Neural crest cell (in vitro differentiated cells): ENCODE results near the gene ZNF648. TPM values are rescaled to one million over a fixed set of nuclear protein-coding genes. Genes with fewer than 3 reads are reported as not detected.

ENCODE experiments used
- DNase-seq: peaks from one replicate; pipeline ENCODE4 v3.0.0; 2021; ENCODE audit warnings: low read depth, mixed read lengths, low spot score
- H3K27ac Mint-ChIP-seq: one replicate; pipeline ENCODE4 v1.8.0; 2021; ENCODE audit warnings: mild to moderate bottlenecking, mixed read lengths; ENCODE audit not compliant: unreplicated experiment
- H3K27me3 Mint-ChIP-seq: 2 replicates; pipeline ENCODE4 v1.8.0; 2021; ENCODE audit warnings: low read depth, mild to moderate bottlenecking, mixed read lengths
- H3K36me3 Mint-ChIP-seq: 2 replicates; pipeline ENCODE4 v1.8.0; 2021; ENCODE audit warnings: low read depth, mild to moderate bottlenecking, mixed read lengths
- H3K4me1 Mint-ChIP-seq: 2 replicates; pipeline ENCODE4 v1.8.0; 2021; ENCODE audit warnings: mixed read lengths
- H3K4me3 Mint-ChIP-seq: one replicate; pipeline ENCODE4 v1.8.0; 2021; ENCODE audit warnings: mild to moderate bottlenecking, mixed read lengths
- H3K9me3 Mint-ChIP-seq: 2 replicates; pipeline ENCODE4 v1.8.0; 2021; ENCODE audit warnings: mixed read lengths
- CTCF ChIP-seq: fragments of 200-600 bp; sonication (generic); conservative IDR thresholded peaks from 2 replicates; pipeline ENCODE4 v1.5.0; 2021; ENCODE audit warnings: antibody characterized with exemption, mild to moderate bottlenecking
- total RNA-seq: library from RNA; stranded (reverse); gene quantifications from 2 replicates; pipeline ENCODE4 v1.2.1, GENCODE V29; 2021

ZNF648 gene
- total RNA-seq, 1 donor from 2014 or later = 0.77 TPM

DNA sequence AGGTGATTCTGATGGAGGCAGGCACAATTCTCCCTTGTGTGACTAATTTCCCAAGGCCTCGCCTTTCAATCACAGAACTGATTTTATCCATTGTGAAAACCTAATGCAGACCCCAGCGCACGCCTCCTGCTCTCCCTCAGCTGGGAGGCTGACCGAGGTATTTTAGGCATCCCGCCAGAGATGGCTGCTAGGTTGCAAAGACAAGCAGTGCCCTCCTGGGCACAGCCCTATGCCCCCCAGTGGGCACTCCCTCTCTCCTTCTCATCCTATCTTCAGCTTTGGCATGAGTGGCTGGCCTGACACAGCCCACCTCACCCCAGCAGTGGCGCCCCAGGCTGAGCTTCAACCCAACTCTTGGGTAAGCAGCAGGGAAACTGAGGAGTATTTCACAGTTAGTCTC lies 24.2 kb upstream of the ZNF648 start:
- Mint-ChIP-seq H3K36me3 (no peaks in the 10 kb centered on the region), H3K27ac (no peak overlapping the region), H3K4me3 (no peak overlapping the region), H3K27me3 (no peaks in the 10 kb centered on the region), H3K9me3 (no peaks in the 10 kb centered on the region), H3K4me1 (peaks cover 9% of the 10 kb centered on the region)
- no peak for TF ChIP-seq CTCF
- DNase-seq = no peak

- Mint-ChIP-seq H3K27ac (peak overlapping the region; percentile 2), H3K4me3 (no peak overlapping the region), H3K27me3 (no peaks in the 10 kb centered on the region), H3K9me3 (no peaks in the 10 kb centered on the region), H3K4me1 (peaks cover 9% of the 10 kb centered on the region), H3K36me3 (no peaks in the 10 kb centered on the region)
- TF ChIP-seq CTCF = peak; percentile 80
- DNase-seq = peak; percentile 95
Measured at GRCh38 chr1:182084487-182085316, 23.2 kb upstream of the ZNF648 start.

DNA sequence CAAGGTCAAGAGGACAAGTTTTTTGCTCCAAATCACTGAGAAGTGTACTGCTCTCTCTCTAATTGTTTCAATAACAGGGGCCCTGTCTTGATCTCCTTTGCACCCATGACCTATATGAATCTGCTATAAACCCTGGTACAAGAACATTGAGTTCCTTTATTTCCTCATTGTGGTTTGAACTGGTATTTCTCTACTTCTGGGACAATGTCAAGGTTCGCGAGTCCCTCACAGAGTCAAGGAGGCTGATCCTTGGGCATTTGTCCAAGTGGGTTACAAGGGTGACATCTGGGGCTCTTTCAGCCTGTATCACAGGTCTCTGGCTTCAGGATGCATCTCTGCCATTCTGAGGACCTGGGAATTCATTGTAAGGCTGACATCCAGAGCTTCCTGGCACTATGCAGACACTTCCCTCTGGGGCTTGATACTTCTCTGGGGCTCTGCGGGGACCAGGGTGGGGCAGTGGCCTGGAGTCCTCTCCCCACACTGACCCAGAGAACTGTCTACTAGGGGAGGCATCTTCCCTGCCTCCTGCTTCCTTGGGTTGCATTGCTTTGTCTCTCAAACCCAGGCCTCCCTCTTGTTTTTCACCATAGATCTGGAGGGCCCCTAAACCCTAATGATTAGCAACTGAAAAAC lies 22.5 kb upstream of the ZNF648 start:
- H3K9me3 Mint-ChIP-seq = no peaks in the 10 kb centered on the region
- H3K4me3 Mint-ChIP-seq = no peak overlapping the region
- no peaks in the 10 kb centered on the region for H3K27me3 Mint-ChIP-seq
- no peak overlapping the region for H3K27ac Mint-ChIP-seq
- no peak for DNase-seq
- H3K4me1 Mint-ChIP-seq = peaks cover 9% of the 10 kb centered on the region
- TF ChIP-seq CTCF = no peak
- no peaks in the 10 kb centered on the region for H3K36me3 Mint-ChIP-seq

DNA sequence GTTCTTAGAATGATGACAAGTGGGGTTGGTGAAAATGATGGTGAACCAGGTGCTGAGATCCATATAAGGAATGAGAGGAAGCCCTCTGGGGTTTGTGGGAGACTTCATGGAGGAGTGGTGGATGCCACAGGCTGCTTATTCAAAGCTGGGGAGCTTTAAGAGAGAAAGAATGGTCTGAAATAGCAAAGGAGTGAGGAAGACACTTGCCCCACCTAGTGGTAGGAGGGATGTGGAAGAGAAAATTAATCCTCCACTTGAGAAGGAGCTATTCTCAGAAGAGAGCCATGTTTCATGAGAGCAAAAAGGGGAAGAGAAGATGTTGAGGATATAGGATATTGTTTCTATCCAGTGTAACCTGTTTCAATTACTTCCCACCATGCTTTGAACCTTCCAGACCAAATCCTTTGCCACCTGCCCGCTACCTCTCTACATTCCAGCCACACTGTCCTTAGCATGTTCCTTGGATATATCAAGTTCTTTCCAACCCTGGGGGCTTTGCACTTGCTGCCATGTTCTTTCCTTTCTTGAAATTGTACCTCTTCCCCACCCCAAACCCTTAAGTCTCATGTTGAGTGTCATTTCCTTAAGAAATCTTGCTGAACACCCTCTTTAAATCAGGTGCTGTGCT lies 19.6 kb upstream of the ZNF648 start:
- no peaks in the 10 kb centered on the region for H3K27me3 Mint-ChIP-seq
- peaks cover 9% of the 10 kb centered on the region for H3K4me1 Mint-ChIP-seq
- no peaks in the 10 kb centered on the region for H3K9me3 Mint-ChIP-seq
- TF ChIP-seq CTCF = peak; percentile 79
- H3K27ac Mint-ChIP-seq = no peak overlapping the region
- no peaks in the 10 kb centered on the region for H3K36me3 Mint-ChIP-seq
- peak; percentile 51 for DNase-seq
- H3K4me3 Mint-ChIP-seq = no peak overlapping the region

GRCh38 chr1:182080040-182080439 lies 18.5 kb upstream of the ZNF648 start:
- H3K4me1 Mint-ChIP-seq = peaks cover 8% of the 10 kb centered on the region
- no peak overlapping the region for H3K27ac Mint-ChIP-seq
- H3K9me3 Mint-ChIP-seq = no peaks in the 10 kb centered on the region
- TF ChIP-seq CTCF = no peak
- DNase-seq = no peak
- no peaks in the 10 kb centered on the region for H3K36me3 Mint-ChIP-seq
- no peaks in the 10 kb centered on the region for H3K27me3 Mint-ChIP-seq
- H3K4me3 Mint-ChIP-seq = no peak overlapping the region
